Measurements from ENCODE around the gene BIN1.

DNA sequence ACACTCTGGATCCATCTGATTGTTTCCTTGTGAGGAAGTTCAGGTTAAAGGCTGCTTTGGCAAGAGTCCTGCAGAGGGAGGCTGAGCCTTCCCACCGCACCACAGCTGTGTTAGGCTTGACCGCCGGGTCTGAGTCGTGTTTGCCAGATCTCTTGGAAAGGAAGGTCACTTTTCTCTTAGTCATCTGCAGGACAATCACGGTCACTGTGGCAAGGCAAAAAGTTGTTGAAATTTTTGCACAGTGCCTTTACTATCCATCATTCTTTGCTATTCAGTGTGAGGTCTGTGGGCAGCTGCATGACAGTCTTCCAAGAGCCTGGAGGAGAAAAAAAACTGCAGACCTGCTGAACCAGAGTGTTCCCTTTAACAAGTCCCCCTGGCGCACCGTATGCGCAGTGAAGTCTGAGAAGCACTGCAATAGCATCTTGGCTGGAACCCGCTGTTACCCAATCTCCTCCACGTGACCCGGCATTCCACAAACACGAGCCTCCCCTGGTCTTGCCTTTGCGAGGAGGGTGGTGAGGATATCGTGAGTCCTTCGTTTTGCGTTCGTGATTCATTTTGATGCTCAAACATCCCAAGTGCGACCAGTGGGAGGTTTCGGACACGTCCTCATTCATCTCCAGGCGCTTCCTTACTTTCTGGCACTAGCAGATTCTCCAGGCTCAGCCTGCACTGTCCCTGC is 23.0 kb downstream of the BIN1 start:
- no peak for TF ChIP-seq POLR2A (IDR thresholded peaks at IDR 0.05)
- TF ChIP-seq CTCF (IDR thresholded peaks at IDR 0.05): no peak
